Measurements from ENCODE around the gene CTCFL. TPM values are rescaled to one million over a fixed set of nuclear protein-coding genes. Genes with fewer than 3 reads are reported as not detected.
"Not testable (repeated sequence)": the region's sequence is repeated elsewhere in the genome, so short reads cannot be mapped to it uniquely, and the experiment has no call there.

CTCFL gene
- total and polyA plus RNA-seq, 2 experiments from 2014 or later = not detected

DNA sequence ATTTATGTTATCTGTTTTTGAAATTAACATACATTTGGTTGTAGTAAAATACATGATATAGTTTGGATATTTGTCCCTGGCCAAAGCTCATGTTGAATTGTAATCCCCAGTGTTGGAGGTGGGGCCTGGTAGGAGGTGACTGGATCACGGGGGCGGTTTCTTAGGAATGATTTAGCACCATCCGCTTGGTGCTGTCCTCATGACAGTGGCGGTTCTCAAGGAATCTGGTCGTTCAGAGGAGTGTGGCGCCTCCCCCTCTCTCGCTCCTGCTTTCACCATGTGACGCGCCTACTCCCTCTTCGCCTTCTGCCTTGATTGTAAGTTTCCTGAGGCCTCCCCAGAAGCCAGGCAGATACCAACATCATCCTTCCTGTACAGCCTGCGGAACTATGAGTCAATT is 29.0 kb downstream of the CTCFL start:
- no peak overlapping the region for H3K4me3 ChIP-seq
- H3K9me3 ChIP-seq (ENCODE audit: low read depth) = no peaks in the 10 kb centered on the region
- no peak overlapping the region for H2AFZ ChIP-seq
- H3F3A ChIP-seq (ENCODE audit: insufficient read depth) = no peaks in the 10 kb centered on the region
- no peak overlapping the region for H3K4me2 ChIP-seq (ENCODE audit: unreplicated experiment)
- H3K79me2 ChIP-seq (ENCODE audit: insufficient read depth) = no peaks in the 10 kb centered on the region
- H3K4me1 ChIP-seq (ENCODE audit: insufficient read depth) = peaks cover 5% of the 10 kb centered on the region
- no peaks in the 10 kb centered on the region for H4K20me1 ChIP-seq (ENCODE audit: insufficient read depth)
- no peak for TF ChIP-seq EZH2 (IDR thresholded peaks at IDR 0.05; ENCODE audit: insufficient read depth, poor library complexity, severe bottlenecking)
- no peak for TF ChIP-seq EZH2phosphoT487 (IDR thresholded peaks at IDR 0.05; ENCODE audit: insufficient read depth, low read depth)
- no peaks in the 10 kb centered on the region for H3K9me2 ChIP-seq (ENCODE audit: insufficient read depth)
- H3K36me3 ChIP-seq (ENCODE audit: low read depth) = no peaks in the 10 kb centered on the region
- DNase-seq = no peak
- peaks cover 30% of the 10 kb centered on the region for H3K27me3 ChIP-seq (replicated peaks; ENCODE audit: insufficient read depth)
- H3K27ac ChIP-seq = no peak overlapping the region
- in situ Hi-C loops (cut with MboI) = loop anchor here (25.0 kb wide), 1 partner anchor 409 kb away; no protein-coding TSS in a partner anchor
- 69 to 78% methylated on average over 10 to 11 of the region's 11 CpGs for WGBS, 2 experiments (ENCODE audit: low coverage in 1 of 2, low lambda C conversion rate in 2 of 2, missing lambda C conversion rate in 2 of 2)
- H3K9ac ChIP-seq = no peak overlapping the region

DNA sequence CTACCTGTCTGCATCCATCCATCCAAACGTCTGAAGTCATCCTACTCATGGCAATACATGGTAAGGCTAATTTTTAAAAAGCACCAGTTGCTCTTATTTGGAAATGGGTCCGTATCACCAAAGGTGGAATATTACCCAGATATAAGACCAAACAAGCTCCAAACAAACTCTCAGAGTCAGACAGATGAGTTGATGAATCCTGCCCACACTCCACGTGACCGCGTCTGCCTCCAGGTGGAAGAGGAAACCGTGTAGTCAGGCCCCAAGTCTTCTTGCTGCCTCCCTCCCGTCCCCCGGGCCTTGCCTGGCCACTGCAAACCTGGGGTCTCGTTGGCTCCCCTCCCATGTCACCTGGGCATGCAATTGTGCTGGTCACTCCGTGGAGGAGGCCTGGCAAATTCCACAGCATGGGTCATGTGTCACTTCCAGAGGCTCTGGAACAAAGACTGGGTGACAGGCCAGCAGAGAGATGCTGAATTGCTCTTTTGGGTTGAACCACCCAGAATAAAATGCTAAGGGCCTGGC is 31.8 kb downstream of the CTCFL start:
- Histone ChIP-seq H3K27ac (no peak overlapping the region), H3K9me2 (ENCODE audit: insufficient read depth) (no peaks in the 10 kb centered on the region), H3F3A (ENCODE audit: insufficient read depth) (no peaks in the 10 kb centered on the region), H3K27me3 (replicated peaks; ENCODE audit: insufficient read depth) (peaks cover 33% of the 10 kb centered on the region), H3K4me2 (ENCODE audit: unreplicated experiment) (no peak overlapping the region), H3K79me2 (ENCODE audit: insufficient read depth) (no peaks in the 10 kb centered on the region), H3K4me1 (ENCODE audit: insufficient read depth) (no peaks in the 10 kb centered on the region; the same call in none of the 2 replicates), H2AFZ (no peak overlapping the region), H3K36me3 (ENCODE audit: low read depth) (no peaks in the 10 kb centered on the region), H4K20me1 (ENCODE audit: insufficient read depth) (no peaks in the 10 kb centered on the region), H3K9me3 (ENCODE audit: low read depth) (no peaks in the 10 kb centered on the region), H3K9ac (no peak overlapping the region), H3K4me3 (no peak overlapping the region)
- no peak for DNase-seq
- WGBS, 2 experiments (ENCODE audit: low coverage in 1 of 2, low lambda C conversion rate in 2 of 2, missing lambda C conversion rate in 2 of 2) = 61 to 64% methylated on average over 10 of the region's 10 CpGs
- in situ Hi-C loops (cut with MboI) = loop anchor here (25.0 kb wide), 1 partner anchor 406 kb away; no protein-coding TSS in a partner anchor
- TF ChIP-seq EZH2 (IDR thresholded peaks at IDR 0.05; ENCODE audit: insufficient read depth, poor library complexity, severe bottlenecking) (no peak), EZH2phosphoT487 (IDR thresholded peaks at IDR 0.05; ENCODE audit: insufficient read depth, low read depth) (no peak)

DNA sequence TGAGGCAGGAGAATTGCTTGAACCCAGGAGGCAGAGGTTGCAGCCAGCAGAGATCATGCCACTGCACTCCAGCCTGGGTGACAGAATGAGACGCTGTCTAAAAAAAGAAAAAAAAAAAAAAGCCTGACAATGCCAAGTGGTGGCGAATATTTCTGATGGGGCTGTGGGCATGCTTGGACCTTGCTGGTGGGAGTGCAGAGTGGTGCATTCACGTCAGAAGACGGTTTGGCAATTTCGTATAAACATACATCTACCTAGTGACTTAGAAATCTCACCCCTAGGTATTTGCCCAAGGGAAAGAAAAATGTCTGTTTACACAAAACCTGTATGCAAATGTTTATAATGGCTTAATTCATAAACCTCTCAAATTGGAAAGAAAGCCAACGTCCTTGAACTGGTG is 33.6 kb downstream of the CTCFL start:
- no peaks in the 10 kb centered on the region for H4K20me1 ChIP-seq (ENCODE audit: insufficient read depth)
- in situ Hi-C loops (cut with MboI) = loop anchor here (25.0 kb wide), 1 partner anchor 404 kb away; no protein-coding TSS in a partner anchor
- DNase-seq = no peak
- H3K27ac ChIP-seq = no peak overlapping the region
- TF ChIP-seq EZH2 (IDR thresholded peaks at IDR 0.05; ENCODE audit: insufficient read depth, poor library complexity, severe bottlenecking) = no peak
- TF ChIP-seq EZH2phosphoT487 (IDR thresholded peaks at IDR 0.05; ENCODE audit: insufficient read depth, low read depth) = no peak
- H3K79me2 ChIP-seq (ENCODE audit: insufficient read depth) = no peaks in the 10 kb centered on the region
- no peak overlapping the region for H3K9ac ChIP-seq
- H3K27me3 ChIP-seq (replicated peaks; ENCODE audit: insufficient read depth) = peaks cover 23% of the 10 kb centered on the region
- H3K4me1 ChIP-seq (ENCODE audit: insufficient read depth) = no peaks in the 10 kb centered on the region; the same call in 1 of the 2 replicates
- no peaks in the 10 kb centered on the region for H3K36me3 ChIP-seq (ENCODE audit: low read depth)
- H3K4me3 ChIP-seq = no peak overlapping the region
- no peaks in the 10 kb centered on the region for H3K9me3 ChIP-seq (ENCODE audit: low read depth)
- H3K4me2 ChIP-seq (ENCODE audit: unreplicated experiment) = no peak overlapping the region
- H3F3A ChIP-seq (ENCODE audit: insufficient read depth) = no peaks in the 10 kb centered on the region
- no peaks in the 10 kb centered on the region for H3K9me2 ChIP-seq (ENCODE audit: insufficient read depth)
- no peak overlapping the region for H2AFZ ChIP-seq
- 71 to 75% methylated on average over 6 of the region's 6 CpGs for WGBS, 2 experiments (ENCODE audit: low coverage in 1 of 2, low lambda C conversion rate in 2 of 2, missing lambda C conversion rate in 2 of 2)

DNA sequence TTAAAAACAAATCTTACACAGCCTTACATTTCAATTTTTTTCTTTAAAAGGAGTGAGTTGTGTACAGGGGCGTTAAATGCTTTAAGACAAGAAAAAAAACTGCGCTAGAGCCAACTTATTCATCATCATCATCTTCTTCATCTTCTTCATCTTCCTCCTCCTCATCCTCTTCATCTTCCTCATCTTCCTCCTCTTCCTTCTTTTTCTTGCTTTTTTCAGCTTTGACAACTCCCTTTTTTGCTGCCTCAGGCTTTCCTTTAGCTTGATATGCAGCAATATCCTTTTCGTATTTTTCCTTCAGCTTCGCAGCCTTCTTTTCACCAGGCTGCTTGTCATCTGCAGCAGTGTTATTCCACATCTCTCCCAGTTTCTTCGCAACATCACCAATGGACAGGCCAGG is 36.7 kb downstream of the CTCFL start:
- H3K9me3 ChIP-seq (ENCODE audit: low read depth); H3K4me1 ChIP-seq (ENCODE audit: insufficient read depth); H3K9me2 ChIP-seq (ENCODE audit: insufficient read depth); H3K4me2 ChIP-seq (ENCODE audit: unreplicated experiment); H3K36me3 ChIP-seq (ENCODE audit: low read depth); H3K27ac ChIP-seq; H2AFZ ChIP-seq; H3K4me3 ChIP-seq; DNase-seq; H3K9ac ChIP-seq; H4K20me1 ChIP-seq (ENCODE audit: insufficient read depth); H3K79me2 ChIP-seq (ENCODE audit: insufficient read depth); H3F3A ChIP-seq (ENCODE audit: insufficient read depth): not testable (repeated sequence)
- in situ Hi-C loops (cut with MboI) = loop anchor here (25.0 kb wide), 1 partner anchor 401 kb away; no protein-coding TSS in a partner anchor
- 83% methylated on average over 5 of the region's 5 CpGs for WGBS, 2 experiments (ENCODE audit: low coverage in 1 of 2, low lambda C conversion rate in 2 of 2, missing lambda C conversion rate in 2 of 2)
- H3K27me3 ChIP-seq (replicated peaks; ENCODE audit: insufficient read depth) = peaks cover 24% of the 10 kb centered on the region

Measured in GM23248 (cell line).